Tibial nerve (tissue), 4 donors: Measurements from ENCODE around the gene RASGRF1. TPM values are rescaled to one million over a fixed set of nuclear protein-coding genes. Genes with fewer than 3 reads are reported as not detected.

Experiments used
- DNase-seq, 2 donors: peaks; one replicate each; pipeline ENCODE4 v3.0.0-alpha.2; 2019; ENCODE audit warnings: low spot score in 2 of 2
- H3K27ac ChIP-seq, 4 donors: fragments of 200-600 bp; sonication (generic) in 3 of 4; one replicate each; pipeline ENCODE4 v1.5.1; 2017 to 2019; ENCODE audit warnings: mild to moderate bottlenecking in 1 of 4
- H3K27me3 ChIP-seq, 2 donors: fragments of 200-600 bp; sonication (generic) in 1 of 2; one replicate each; pipeline versions ENCODE4 v1.5.1 to v1.6.0; 2017 to 2019
- H3K36me3 ChIP-seq, 3 donors: fragments of 200-600 bp; sonication (generic); one replicate each; pipeline ENCODE4 v1.5.1; 2018 to 2019
- H3K4me1 ChIP-seq, 4 donors: fragments of 200-600 bp; sonication (generic) in 3 of 4; one replicate each; pipeline ENCODE4 v1.5.1; 2017 to 2019
- H3K4me3 ChIP-seq, 4 donors: fragments of 200-600 bp; sonication (generic) in 3 of 4; one replicate each; pipeline ENCODE4 v1.5.1; 2017 to 2019; ENCODE audit warnings: mild to moderate bottlenecking in 1 of 4, moderate library complexity in 1 of 4
- H3K9me3 ChIP-seq, 4 donors: fragments of 200-600 bp; sonication (generic) in 3 of 4; one replicate each; pipeline ENCODE4 v1.5.1; 2017 to 2019
- EP300 ChIP-seq, 2 donors: sonication (generic); formaldehyde crosslinking; IDR thresholded peaks; one replicate each; pipeline ENCODE4 v1.6.1; 2017; ENCODE audit warnings: antibody characterized with exemption in 2 of 2, mild to moderate bottlenecking in 1 of 2
- POLR2A ChIP-seq, 2 donors: fragments of 450-650 bp; IDR thresholded peaks; one replicate each; pipeline ENCODE4 v1.6.1; 2017; ENCODE audit warnings: antibody characterized with exemption in 2 of 2, mild to moderate bottlenecking in 2 of 2, moderate library complexity in 2 of 2
- WGBS, 2 donors: methylation state at CpG; one replicate each; pipeline ENCODE4 v1.1.5; 2018; 5-methylcytosine and 5-hydroxymethylcytosine counted together
- total RNA-seq, 4 donors: library from RNA; depleted of rRNA; stranded (reverse); fragments of >200 nt; gene quantifications; one replicate each; pipeline ENCODE4 v1.1.0, GENCODE V29; 2016
- TF ChIP-seq, protein P1 (sequence below), 5 experiments: fragments of 200-600 bp in 3 of 5; fragments of 450-650 bp in 2 of 5; sonication (generic) in 3 of 5; IDR thresholded peaks; one replicate each; pipeline ENCODE4 v1.5.1; 2016 to 2019; ENCODE audit warnings: antibody characterized with exemption in 5 of 5, mild to moderate bottlenecking in 3 of 5, moderate library complexity in 2 of 5

RASGRF1 gene
- total RNA-seq, 4 donors from 2014 or later, result 0.30 to 0.98 (median 0.65) TPM

DNA sequence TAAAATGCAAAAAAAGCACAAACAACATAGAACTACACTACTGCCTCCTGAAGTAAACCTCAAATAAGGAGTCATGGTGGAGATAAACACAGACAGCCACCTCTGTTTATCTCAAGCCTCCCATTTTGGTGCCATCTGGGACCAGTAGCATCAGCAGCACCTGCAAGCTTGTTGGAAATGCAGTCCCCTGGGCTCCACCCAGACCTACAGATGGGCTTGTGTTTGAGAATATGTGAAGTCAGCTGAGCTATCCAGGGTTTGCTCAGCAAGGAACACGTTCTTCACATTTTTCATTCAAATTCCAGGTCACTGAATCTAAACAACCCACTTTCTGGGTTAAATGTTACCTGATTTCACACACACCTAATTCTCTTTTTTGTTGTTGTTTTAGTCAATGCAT is 45.5 kb downstream of the RASGRF1 start:
- peaks cover 0 to 21% (median 3%) of the 10 kb centered on the region in 4 donors for H3K9me3 ChIP-seq
- no peaks in the 10 kb centered on the region for H3K27me3 ChIP-seq
- DNase-seq, result no peak
- H3K4me1 ChIP-seq, result no peaks in the 10 kb centered on the region
- no peak overlapping the region for H3K27ac ChIP-seq
- peaks cover 0 to 25% (median 0%) of the 10 kb centered on the region in 3 donors for H3K36me3 ChIP-seq
- WGBS, 2 donors, result 48 to 85% methylated on average over 1 of the region's 1 CpG
- TF ChIP-seq, protein P1, sequence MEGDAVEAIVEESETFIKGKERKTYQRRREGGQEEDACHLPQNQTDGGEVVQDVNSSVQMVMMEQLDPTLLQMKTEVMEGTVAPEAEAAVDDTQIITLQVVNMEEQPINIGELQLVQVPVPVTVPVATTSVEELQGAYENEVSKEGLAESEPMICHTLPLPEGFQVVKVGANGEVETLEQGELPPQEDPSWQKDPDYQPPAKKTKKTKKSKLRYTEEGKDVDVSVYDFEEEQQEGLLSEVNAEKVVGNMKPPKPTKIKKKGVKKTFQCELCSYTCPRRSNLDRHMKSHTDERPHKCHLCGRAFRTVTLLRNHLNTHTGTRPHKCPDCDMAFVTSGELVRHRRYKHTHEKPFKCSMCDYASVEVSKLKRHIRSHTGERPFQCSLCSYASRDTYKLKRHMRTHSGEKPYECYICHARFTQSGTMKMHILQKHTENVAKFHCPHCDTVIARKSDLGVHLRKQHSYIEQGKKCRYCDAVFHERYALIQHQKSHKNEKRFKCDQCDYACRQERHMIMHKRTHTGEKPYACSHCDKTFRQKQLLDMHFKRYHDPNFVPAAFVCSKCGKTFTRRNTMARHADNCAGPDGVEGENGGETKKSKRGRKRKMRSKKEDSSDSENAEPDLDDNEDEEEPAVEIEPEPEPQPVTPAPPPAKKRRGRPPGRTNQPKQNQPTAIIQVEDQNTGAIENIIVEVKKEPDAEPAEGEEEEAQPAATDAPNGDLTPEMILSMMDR (IDR thresholded peaks at IDR 0.05), result no peak
- TF ChIP-seq POLR2A (IDR thresholded peaks at IDR 0.05) (no peak), EP300 (IDR thresholded peaks at IDR 0.05) (no peak)
- no peak overlapping the region for H3K4me3 ChIP-seq

GRCh38 chr15:79042213-79042928 is 48.2 kb downstream of the RASGRF1 start:
- 57 to 71% methylated on average over 2 of the region's 2 CpGs for WGBS, 2 donors
- no peaks in the 10 kb centered on the region for H3K4me1 ChIP-seq
- H3K36me3 ChIP-seq, result peaks cover 0 to 25% (median 0%) of the 10 kb centered on the region in 3 donors
- TF ChIP-seq, protein P1 (IDR thresholded peaks at IDR 0.05), result no peak
- no peak for TF ChIP-seq POLR2A (IDR thresholded peaks at IDR 0.05)
- TF ChIP-seq EP300 (IDR thresholded peaks at IDR 0.05), result no peak
- no peak for DNase-seq
- no peak overlapping the region for H3K4me3 ChIP-seq
- H3K27me3 ChIP-seq, result no peaks in the 10 kb centered on the region
- no peak overlapping the region for H3K27ac ChIP-seq
- H3K9me3 ChIP-seq, result peaks cover 0 to 21% (median 3%) of the 10 kb centered on the region in 4 donors

DNA sequence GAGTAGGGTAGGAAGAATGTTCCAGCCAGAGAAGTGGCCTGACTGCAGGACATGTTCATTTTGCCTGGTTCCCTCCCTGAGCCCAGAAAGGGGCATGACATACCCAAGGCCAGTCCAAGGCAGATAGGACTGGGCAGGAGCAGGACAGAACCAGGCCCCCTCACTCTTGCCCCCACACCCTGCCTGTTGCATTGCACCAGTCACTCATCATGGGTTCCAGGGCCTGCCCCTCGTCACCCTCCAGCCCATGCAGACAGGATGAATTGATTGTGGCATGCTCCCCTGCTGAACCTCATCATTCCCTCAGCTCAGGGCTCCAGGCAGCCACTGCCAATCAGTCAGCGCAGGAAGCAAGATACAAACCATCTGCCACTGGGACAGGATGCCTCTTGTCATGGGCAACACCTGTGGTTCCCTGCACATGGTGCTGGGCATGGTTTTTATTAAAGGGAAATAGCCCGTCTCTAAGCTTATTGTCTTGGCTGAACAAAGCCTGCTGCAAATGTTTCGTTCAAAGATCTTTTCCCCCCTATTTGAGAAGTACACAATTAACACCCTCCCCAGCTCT is 48.9 kb downstream of the RASGRF1 start:
- DNase-seq, result no peak
- H3K27ac ChIP-seq, result no peak overlapping the region
- TF ChIP-seq, protein P1 (IDR thresholded peaks at IDR 0.05), result no peak
- TF ChIP-seq POLR2A (IDR thresholded peaks at IDR 0.05), result no peak
- TF ChIP-seq EP300 (IDR thresholded peaks at IDR 0.05), result no peak
- WGBS, 2 donors, result 69 to 81% methylated on average over 4 of the region's 4 CpGs
- peaks cover 0 to 25% (median 0%) of the 10 kb centered on the region in 3 donors for H3K36me3 ChIP-seq
- no peak overlapping the region for H3K4me3 ChIP-seq
- peaks cover 0 to 21% (median 3%) of the 10 kb centered on the region in 4 donors for H3K9me3 ChIP-seq
- no peaks in the 10 kb centered on the region for H3K4me1 ChIP-seq
- no peaks in the 10 kb centered on the region for H3K27me3 ChIP-seq

DNA sequence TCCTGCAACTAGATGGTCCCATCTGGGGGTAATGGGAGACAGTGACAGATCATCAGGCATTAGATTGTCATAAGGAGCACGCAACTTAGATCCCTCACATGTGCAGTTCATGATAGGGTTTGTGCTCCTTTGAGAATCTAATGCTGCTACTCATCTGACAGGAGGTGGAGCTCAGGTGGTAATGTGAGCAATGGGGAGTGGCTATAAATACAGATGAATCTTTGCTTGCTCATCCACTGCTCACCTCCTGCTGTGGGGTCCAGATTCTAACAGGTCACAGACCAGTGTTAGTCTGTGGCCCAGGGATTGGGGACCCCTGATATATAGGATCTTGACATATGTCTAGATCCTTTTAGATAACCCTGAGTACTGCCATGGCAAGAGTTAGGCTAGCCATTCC is 52.7 kb downstream of the RASGRF1 start:
- Histone ChIP-seq H3K4me3 (no peak overlapping the region), H3K27me3 (no peaks in the 10 kb centered on the region), H3K4me1 (no peaks in the 10 kb centered on the region), H3K27ac (no peak overlapping the region), H3K36me3 (peaks cover 0 to 8% (median 0%) of the 10 kb centered on the region in 3 donors), H3K9me3 (peaks cover 0 to 18% (median 1%) of the 10 kb centered on the region in 4 donors)
- TF ChIP-seq, protein P1 (IDR thresholded peaks at IDR 0.05), result no peak
- TF ChIP-seq POLR2A (IDR thresholded peaks at IDR 0.05) (no peak), EP300 (IDR thresholded peaks at IDR 0.05) (no peak)
- WGBS, 2 donors, result 95 to 100% methylated on average over 1 of the region's 1 CpG
- no peak for DNase-seq

DNA sequence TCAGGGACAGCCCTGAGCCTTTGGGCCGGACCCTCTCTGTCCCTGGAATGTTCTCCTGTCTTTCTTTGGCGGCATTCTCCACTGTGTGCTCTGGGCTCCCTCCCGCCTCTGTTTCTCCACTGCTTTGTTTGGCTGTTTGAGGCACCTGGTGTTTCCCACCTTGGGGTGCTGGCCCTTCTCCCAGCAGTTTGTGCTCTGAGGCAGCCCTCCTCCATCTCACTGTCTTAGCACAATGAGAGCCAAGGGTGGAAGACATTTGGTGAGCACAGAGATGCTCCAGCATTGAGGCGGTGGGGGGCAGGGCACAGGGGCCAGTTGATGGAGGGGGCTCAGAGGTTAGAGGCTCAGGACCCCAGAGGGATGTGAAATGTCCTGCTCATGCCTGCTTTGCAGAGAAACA is 54.3 kb downstream of the RASGRF1 start:
- H3K9me3 ChIP-seq, result peaks cover 0 to 9% (median 0%) of the 10 kb centered on the region in 4 donors
- no peak overlapping the region for H3K4me3 ChIP-seq
- WGBS, 2 donors, result 78 to 92% methylated on average over 4 of the region's 4 CpGs
- no peaks in the 10 kb centered on the region for H3K36me3 ChIP-seq
- H3K27me3 ChIP-seq, result no peaks in the 10 kb centered on the region
- no peak for TF ChIP-seq EP300 (IDR thresholded peaks at IDR 0.05)
- no peak for TF ChIP-seq POLR2A (IDR thresholded peaks at IDR 0.05)
- TF ChIP-seq, protein P1 (IDR thresholded peaks at IDR 0.05), result no peak
- no peaks in the 10 kb centered on the region for H3K4me1 ChIP-seq
- DNase-seq, result no peak
- H3K27ac ChIP-seq, result no peak overlapping the region
